ENCODE measurements around the gene EGFR.

The EGFR gene

GRCh38 chr7:55043691-55044370 lies 25.0 kb downstream of the EGFR start:
- no peak for DNase-seq

DNA sequence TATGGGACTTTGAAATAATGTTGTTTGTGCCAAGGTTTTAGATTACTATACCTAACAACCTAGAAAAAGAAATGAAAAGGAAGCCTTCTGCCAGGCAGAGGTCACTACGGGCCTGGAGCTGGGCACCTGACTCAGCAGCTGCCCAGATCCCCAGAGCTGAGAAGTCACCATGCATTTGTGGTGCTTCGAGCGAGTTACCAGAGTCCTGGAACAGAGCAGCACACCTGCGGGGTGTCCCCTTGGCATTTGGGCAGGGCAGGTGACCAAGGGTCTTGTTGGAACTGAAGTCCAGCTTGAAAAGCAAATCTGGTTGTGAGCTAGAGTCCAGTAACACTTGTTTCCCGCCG lies 25.5 kb downstream of the EGFR start:
- DNase-seq = no peak

- no peak for DNase-seq
These were observed 26.0 kb downstream of the EGFR start for GRCh38 chr7:55044791-55045190.

- DNase-seq = no peak
These were observed 27.9 kb downstream of the EGFR start for GRCh38 chr7:55046582-55047342.

DNA sequence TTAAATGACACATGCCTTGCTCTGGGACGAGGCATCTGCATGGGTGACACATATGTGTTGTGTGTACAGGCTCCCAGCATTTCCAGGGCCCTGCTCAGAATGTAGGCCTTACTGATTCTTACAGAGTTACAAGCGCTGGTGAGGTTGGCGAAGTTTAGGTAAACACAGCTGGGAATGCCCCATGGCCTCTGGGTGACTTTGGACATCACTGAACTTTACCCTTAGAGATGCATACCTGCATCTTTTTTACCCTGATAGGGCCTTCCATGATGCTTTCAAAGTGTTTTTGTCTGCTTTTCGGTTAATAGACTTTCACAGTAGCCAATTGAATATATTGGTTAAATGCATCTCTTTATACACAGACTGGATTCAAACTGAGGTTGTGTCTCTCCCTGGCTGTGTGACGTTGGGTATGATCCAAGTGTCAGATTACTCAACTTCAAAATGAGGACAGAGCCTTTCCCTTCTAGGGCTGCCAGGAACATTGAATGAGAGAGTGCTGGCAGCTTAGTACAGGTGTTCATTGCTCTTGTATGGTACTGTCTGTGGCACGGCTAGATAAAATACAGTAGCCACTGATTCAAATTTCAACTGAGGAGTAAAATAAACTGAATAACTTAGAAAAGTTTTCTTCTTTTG lies 29.5 kb downstream of the EGFR start:
- DNase-seq = no peak

- DNase-seq = no peak
These were observed 31.5 kb downstream of the EGFR start for GRCh38 chr7:55050281-55050680.

GRCh38 chr7:55052081-55052480 lies 33.3 kb downstream of the EGFR start:
- no peak for DNase-seq

DNA sequence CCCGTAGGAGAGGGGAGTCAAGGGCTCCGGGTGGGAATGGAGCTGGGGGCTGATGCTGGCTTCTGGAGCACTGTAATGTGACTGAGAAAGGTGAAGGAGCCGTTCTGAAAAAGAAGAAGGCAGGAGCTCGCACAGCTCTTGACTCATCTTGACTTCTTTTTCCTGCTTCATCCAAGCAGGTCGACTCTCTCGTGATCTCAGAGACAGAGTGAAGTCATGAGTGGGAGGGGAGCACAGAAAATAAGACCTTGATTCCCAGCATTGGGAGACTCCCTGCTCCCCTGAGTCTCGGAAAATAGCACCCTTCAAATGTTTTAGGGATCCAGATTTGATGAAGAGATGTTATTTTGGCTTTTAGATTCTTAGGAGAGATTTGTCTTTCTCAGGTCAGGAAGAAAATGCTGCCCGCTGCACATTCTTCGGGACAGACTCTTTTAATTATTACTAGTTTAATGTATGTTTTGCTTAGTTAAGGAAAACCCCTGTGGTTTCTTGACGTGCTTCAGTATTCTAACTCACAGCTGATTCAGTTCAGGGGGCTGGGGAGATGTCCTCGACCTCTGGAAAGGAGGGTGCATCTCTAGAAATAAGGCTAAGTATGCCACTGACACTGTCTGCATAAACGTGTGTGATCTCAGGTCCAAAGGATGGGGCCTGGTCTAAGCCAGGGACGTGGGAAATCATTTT lies 34.1 kb downstream of the EGFR start:
- DNase-seq = no peak

- DNase-seq = no peak
These were observed 35.1 kb downstream of the EGFR start for GRCh38 chr7:55053651-55054571.

- DNase-seq = no peak
These were observed 35.9 kb downstream of the EGFR start for GRCh38 chr7:55054758-55055157.

DNA sequence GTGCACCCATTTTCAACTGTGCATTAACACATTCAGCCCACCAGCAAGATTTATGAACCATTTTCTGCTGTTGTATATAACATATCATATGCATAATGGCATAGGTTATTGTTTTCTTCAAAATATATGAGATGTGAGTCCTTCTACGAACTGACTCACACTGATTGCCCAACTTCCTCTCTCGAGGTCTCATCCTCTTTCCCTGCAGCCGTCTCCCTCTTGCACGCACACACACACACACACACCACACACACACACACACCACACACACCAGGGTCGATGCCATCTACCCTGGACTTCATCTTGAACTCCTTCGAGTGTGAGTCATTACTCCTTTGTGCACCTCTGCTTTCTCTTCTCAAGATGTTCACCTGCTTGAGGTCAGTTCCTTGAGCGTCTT lies 36.7 kb downstream of the EGFR start:
- DNase-seq = no peak

GRCh38 chr7:55056068-55056467 lies 37.3 kb downstream of the EGFR start:
- DNase-seq = no peak

DNA sequence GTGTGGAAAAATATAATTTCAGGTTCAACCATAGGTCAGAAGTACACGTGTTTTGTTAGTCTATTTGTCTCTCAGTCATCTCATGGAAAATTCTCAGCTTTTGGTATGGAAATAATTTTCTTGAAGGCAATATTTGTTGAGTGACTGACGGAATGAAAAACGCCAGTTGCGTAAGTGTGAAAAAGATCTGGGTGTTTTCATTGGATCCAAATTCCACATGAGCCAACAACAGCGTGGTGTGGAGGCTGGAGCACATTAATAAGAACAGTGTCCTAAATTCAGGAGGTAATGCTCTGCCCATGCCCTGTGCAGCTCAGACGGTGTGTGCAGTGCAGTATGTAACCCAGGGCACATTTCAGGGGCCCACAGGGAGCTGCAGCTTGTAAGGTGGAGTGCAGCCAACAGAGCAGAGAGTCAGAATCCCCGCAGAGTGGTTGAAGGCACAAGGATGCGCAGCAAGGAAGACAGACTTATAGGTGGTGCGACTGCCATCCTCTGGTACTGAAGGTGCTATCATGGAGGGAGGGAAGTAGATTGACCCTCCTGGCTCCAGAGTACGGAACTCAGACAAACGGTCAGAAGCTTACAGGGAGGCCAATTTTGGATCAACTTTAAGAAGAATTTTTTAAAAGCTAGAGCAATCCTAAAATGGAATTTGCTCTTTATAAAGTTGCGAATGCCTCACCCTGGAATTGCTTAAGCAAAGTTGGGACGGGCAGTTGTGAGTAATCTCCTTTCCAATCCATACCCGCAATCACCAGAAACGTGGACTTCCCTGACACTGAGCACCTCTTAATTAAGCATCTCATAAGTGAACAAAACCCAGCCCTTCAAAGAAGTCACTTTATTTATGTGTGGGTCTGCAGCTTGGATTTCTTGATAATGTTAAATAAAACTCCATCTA lies 38.0 kb downstream of the EGFR start:
- no peak for DNase-seq

GRCh38 chr7:55058314-55058713 lies 39.5 kb downstream of the EGFR start:
- no peak for DNase-seq

DNA sequence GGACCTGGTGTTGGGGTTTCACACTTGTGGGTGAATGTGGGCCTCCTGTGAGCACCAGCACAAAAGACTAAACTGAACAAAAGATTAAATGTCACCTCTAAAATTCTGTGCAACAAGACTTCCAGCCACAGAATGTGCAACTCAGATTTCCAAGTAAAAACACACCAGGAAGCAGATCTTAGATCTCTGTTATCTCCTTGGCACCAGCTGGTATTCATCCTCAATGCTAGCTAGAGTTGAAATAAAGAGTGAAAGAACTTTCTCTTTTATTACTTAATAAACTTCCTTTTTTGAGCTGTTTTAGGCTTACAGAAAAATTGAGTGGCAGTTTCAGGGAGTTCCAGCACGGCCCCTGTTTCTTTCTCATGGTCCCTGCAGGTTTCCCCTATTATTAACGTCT lies 40.2 kb downstream of the EGFR start:
- DNase-seq = no peak

GRCh38 chr7:55060085-55060484 lies 41.3 kb downstream of the EGFR start:
- no peak for DNase-seq

DNA sequence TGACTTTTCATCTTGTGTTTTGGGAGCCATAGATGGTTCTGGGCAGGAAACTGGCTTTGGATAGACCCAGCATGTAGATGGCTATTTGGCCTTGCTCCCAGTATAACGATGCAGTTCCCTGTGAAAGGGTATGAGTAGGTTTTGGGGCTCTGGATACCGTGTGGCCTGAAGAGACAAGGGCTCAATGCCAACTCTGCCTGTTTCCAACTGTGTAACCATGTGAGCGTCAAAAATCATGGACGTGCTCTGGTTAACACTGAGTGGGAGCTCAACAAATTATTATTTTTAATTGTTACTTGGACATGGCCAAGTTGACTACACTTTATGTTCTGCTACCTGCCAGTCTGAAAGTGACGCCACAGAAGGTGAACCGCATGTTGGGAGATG lies 41.8 kb downstream of the EGFR start:
- DNase-seq = no peak

DNA sequence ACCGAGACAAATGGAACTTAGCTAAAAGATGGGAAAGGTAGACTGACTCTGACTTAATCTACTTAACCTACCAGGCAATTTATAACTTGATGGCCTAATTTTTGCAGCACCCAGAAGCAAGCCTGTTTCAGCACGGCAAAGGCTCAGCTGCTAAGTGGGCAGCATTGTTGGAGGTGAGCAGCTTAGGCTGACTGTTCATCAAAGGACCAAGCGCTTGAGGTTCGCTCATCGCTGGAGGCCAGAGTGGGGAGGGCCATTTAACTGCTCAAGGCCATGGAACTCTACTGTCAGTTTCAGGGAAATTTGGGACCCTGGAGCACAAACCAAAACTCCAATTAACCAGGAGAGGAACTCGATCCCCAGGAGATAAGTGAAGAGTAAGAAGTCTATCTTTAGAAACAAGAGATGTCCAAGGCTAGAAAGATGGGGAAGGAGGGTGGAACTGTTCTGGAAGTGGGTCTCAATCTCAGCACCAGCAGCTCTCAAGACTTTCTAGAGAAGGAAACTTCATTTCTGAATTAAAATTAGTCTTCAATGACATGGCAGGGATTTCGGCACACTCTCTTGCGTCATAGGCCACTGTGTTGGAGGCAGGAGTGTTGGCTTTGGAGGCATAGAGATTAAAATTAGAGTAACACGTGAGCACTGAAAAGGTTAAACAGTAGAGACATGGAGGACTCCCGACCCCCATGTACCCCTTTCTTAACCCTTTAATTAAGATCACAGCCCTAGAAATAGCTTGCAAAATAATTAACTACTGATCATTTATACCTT lies 43.1 kb downstream of the EGFR start:
- DNase-seq = no peak

DNA sequence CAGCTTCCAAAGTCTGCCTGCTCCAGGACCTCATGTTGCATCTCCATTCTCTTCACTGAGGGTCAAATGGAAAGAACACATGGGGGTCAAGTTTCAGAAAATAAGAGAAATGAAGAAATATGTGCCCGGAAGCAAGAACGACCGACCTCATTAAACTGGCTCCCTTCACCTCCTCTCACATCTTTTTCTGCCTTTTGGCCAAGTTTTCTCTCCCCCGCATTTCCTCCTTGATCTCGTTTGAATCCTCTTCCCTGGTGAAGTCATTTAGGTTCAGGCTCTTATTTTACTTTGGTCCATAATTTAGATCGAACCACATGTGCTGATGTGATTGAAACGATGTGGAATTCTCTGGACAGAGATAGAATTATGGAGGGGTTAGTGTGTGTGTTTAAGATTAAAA lies 44.2 kb downstream of the EGFR start:
- DNase-seq = no peak

GRCh38 chr7:55063633-55064032 lies 44.8 kb downstream of the EGFR start:
- DNase-seq = no peak

DNA sequence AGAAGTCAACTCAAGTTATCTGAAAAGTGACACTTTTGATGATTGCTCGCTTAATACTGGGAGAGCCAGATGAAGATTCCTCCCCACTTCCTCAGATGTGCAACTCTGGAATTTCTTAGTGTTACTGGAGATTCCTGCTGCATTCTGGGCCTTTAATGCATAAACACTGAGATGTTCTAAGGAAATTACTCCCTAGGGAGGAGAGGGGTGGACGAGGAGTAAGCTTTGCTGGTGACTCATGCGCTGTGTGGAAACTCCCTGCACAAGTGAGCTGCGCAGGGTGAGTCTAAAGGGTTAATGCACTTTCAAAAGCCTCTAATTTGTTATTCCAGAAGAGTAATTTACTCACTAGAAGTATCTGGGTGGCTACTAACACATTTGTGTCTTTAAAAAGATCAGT lies 46.3 kb downstream of the EGFR start:
- DNase-seq = no peak
